Trophoblast cell (in vitro differentiated cells and primary cell): Measurements from ENCODE around the gene GPR21.

Source experiments
- DNase-seq, 2 donors: peaks; one replicate each; pipeline ENCODE4 v3.0.0-alpha.2; 2016
- H2AFZ ChIP-seq: 2 replicates; pipeline ENCODE4 v1.6.1; 2013; ENCODE audit warnings: low read length, moderate library complexity, mild to moderate bottlenecking; ENCODE audit not compliant: insufficient read depth, poor library complexity
- H2AK5ac ChIP-seq: 2 replicates; pipeline ENCODE4 v1.6.1; 2013; ENCODE audit warnings: mild to moderate bottlenecking, low read length
- H2BK120ac ChIP-seq: 2 replicates; pipeline ENCODE4 v1.6.1; 2013; ENCODE audit warnings: low read length, mild to moderate bottlenecking, moderate library complexity; ENCODE audit not compliant: insufficient read depth, poor library complexity
- H2BK12ac ChIP-seq: 2 replicates; pipeline ENCODE4 v1.6.1; 2013; ENCODE audit warnings: mild to moderate bottlenecking, low read length, moderate library complexity
- H2BK5ac ChIP-seq: 2 replicates; pipeline ENCODE4 v1.6.1; 2013; ENCODE audit warnings: low read length, low read depth, moderate library complexity, mild to moderate bottlenecking; ENCODE audit not compliant: poor library complexity
- H3K14ac ChIP-seq: 2 replicates; pipeline ENCODE4 v1.6.1; 2013; ENCODE audit warnings: mild to moderate bottlenecking, low read length
- H3K18ac ChIP-seq: 2 replicates; pipeline ENCODE4 v1.6.1; 2013; ENCODE audit warnings: mild to moderate bottlenecking, low read length
- H3K23ac ChIP-seq: 2 replicates; pipeline ENCODE4 v1.6.1; 2013; ENCODE audit warnings: low read length
- H3K27ac ChIP-seq: 2 replicates; pipeline ENCODE4 v1.5.1; 2013; ENCODE audit warnings: low read depth, mild to moderate bottlenecking, inconsistent platforms, low read length, moderate library complexity
- H3K27me3 ChIP-seq: 2 replicates; pipeline ENCODE4 v1.6.1; 2013; ENCODE audit warnings: inconsistent platforms, mild to moderate bottlenecking, low read length, moderate library complexity; ENCODE audit not compliant: insufficient read depth
- H3K36me3 ChIP-seq, 2 experiments: 1 replicate in 1 of 2; 2 replicates in 1 of 2; pipeline ENCODE4 v1.6.1; 2013; ENCODE audit warnings: low read length in 2 of 2, mild to moderate bottlenecking in 2 of 2, moderate library complexity in 1 of 2; ENCODE audit not compliant: insufficient read depth in 2 of 2, control insufficient read depth in 1 of 2
- H3K4ac ChIP-seq: 2 replicates; pipeline ENCODE4 v1.6.1; 2013; ENCODE audit warnings: low read depth, mild to moderate bottlenecking, low read length, moderate library complexity
- H3K4me1 ChIP-seq, 2 experiments: 1 replicate in 1 of 2; 2 replicates in 1 of 2; pipeline ENCODE4 v1.6.1; 2013; ENCODE audit warnings: low read length in 2 of 2, mild to moderate bottlenecking in 2 of 2, moderate library complexity in 1 of 2; ENCODE audit not compliant: insufficient read depth in 2 of 2, control insufficient read depth in 1 of 2
- H3K4me2 ChIP-seq: 2 replicates; pipeline ENCODE4 v1.6.1; 2013; ENCODE audit warnings: inconsistent platforms, mild to moderate bottlenecking, low read length, moderate library complexity
- H3K4me3 ChIP-seq: 2 replicates; pipeline ENCODE4 v1.5.1; 2013; ENCODE audit warnings: mild to moderate bottlenecking, low read depth, low read length, inconsistent platforms
- H3K79me1 ChIP-seq: one replicate; pipeline ENCODE4 v1.6.1; 2013; ENCODE audit warnings: low read length
- H3K79me2 ChIP-seq: 2 replicates; pipeline ENCODE4 v1.6.1; 2013; ENCODE audit warnings: low read length, mild to moderate bottlenecking; ENCODE audit not compliant: control insufficient read depth, insufficient read depth, poor library complexity
- H3K9ac ChIP-seq: 2 replicates; pipeline ENCODE4 v1.6.1; 2013; ENCODE audit warnings: mild to moderate bottlenecking, low read length
- H3K9me3 ChIP-seq: 2 replicates; pipeline ENCODE4 v1.6.1; 2013; ENCODE audit warnings: low read depth, mild to moderate bottlenecking, control low read depth, inconsistent platforms, low read length; ENCODE audit not compliant: insufficient read depth
- H4K12ac ChIP-seq: 2 replicates; pipeline ENCODE4 v1.6.1; 2013; ENCODE audit warnings: low read depth, mild to moderate bottlenecking, low read length, moderate library complexity
- H4K8ac ChIP-seq: 2 replicates; pipeline ENCODE4 v1.6.1; 2013; ENCODE audit warnings: low read depth, mild to moderate bottlenecking, low read length, moderate library complexity
- H4K91ac ChIP-seq: one replicate; pipeline ENCODE4 v1.6.1; 2013; ENCODE audit warnings: low read depth, mild to moderate bottlenecking, low read length, moderate library complexity
- WGBS: extraction: QIAGEN DNeasy Blood & Tissue Kit; methylation state at CpG from one replicate; pipeline ENCODE4 v1.1.7; 2013; ENCODE audit warnings: missing lambda C conversion rate; ENCODE audit not compliant: insufficient read length, insufficient coverage; ENCODE audit errors: extremely low coverage; 5-methylcytosine and 5-hydroxymethylcytosine counted together

The GPR21 gene

DNA sequence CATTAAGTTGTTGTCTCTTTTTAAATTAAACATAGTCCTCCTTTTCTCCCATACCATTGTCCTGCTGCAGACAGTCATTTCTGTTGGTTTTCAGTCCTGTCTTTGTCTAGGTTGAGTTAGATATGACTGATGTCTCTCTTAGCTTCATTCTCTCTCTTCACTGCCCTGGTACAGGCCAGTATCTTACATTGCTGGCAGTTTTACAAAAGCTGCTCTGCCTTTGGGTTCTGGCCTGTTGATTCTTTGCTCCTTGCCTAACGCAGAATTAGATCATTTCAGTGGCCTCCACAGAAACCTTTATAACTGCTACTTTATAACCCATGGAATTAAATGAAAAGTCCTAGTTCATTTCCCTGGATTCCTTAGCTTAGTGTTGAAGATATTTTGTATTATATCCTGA, 33.7 kb downstream of the GPR21 start:
- H4K91ac ChIP-seq, result no peak overlapping the region
- H3K4ac ChIP-seq, result no peak overlapping the region
- no peak overlapping the region for H2AFZ ChIP-seq
- H3K79me1 ChIP-seq, result no peaks in the 10 kb centered on the region
- no peaks in the 10 kb centered on the region for H3K9me3 ChIP-seq
- peaks cover 5 to 8% of the 10 kb centered on the region in 2 experiments for H3K36me3 ChIP-seq
- no peak overlapping the region for H2BK5ac ChIP-seq
- no peak for DNase-seq
- no peaks in the 10 kb centered on the region for H3K27me3 ChIP-seq
- no peak overlapping the region for H3K23ac ChIP-seq
- H3K18ac ChIP-seq, result no peak overlapping the region
- H2BK12ac ChIP-seq, result no peak overlapping the region
- H4K12ac ChIP-seq, result no peak overlapping the region
- H3K79me2 ChIP-seq, result peaks cover 2% of the 10 kb centered on the region
- WGBS, result no CpG with 5 or more reads among the region's 1 CpG
- H2BK120ac ChIP-seq, result no peak overlapping the region
- H3K4me2 ChIP-seq, result no peak overlapping the region
- no peak overlapping the region for H2AK5ac ChIP-seq
- no peak overlapping the region for H3K14ac ChIP-seq
- H3K9ac ChIP-seq, result no peak overlapping the region
- no peak overlapping the region for H3K27ac ChIP-seq
- H3K4me1 ChIP-seq, result no peaks in the 10 kb centered on the region
- no peak overlapping the region for H3K4me3 ChIP-seq
- H4K8ac ChIP-seq, result no peak overlapping the region

DNA sequence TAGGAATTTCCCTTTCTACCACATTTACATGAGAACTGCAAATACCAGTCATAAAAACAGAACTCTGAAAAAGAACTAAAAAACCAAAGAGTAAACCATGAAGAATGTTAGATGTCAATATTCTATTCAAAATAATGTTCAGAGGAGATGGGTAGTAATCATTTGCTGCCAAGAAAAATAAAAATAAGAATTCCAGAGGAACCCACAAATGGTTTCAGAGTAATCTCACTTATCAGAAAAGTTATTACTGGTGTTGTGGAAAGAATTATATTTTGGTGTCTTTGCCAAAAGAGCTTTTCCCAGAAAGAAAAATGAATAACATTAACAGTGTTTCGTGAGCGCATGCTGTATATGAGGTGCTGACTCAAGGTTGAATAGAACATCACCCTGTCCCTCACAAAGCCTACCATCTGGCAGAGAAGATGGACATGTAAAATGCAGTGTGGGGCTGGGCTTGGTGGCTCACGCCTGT, 35.6 kb downstream of the GPR21 start:
- no peak overlapping the region for H3K9ac ChIP-seq
- H3K4me1 ChIP-seq, result no peaks in the 10 kb centered on the region
- no peak overlapping the region for H3K14ac ChIP-seq
- no peak overlapping the region for H3K4me3 ChIP-seq
- no peak overlapping the region for H2AFZ ChIP-seq
- no CpG with 5 or more reads among the region's 3 CpGs for WGBS
- H3K9me3 ChIP-seq, result no peaks in the 10 kb centered on the region
- no peak for DNase-seq
- no peak overlapping the region for H2AK5ac ChIP-seq
- H3K4me2 ChIP-seq, result no peak overlapping the region
- no peak overlapping the region for H4K8ac ChIP-seq
- H3K4ac ChIP-seq, result no peak overlapping the region
- no peak overlapping the region for H3K23ac ChIP-seq
- no peak overlapping the region for H2BK120ac ChIP-seq
- no peak overlapping the region for H3K27ac ChIP-seq
- no peak overlapping the region for H4K91ac ChIP-seq
- no peak overlapping the region for H4K12ac ChIP-seq
- peaks cover 5 to 11% of the 10 kb centered on the region in 2 experiments for H3K36me3 ChIP-seq
- H2BK12ac ChIP-seq, result no peak overlapping the region
- no peaks in the 10 kb centered on the region for H3K79me2 ChIP-seq
- no peaks in the 10 kb centered on the region for H3K27me3 ChIP-seq
- H3K18ac ChIP-seq, result no peak overlapping the region
- no peak overlapping the region for H2BK5ac ChIP-seq
- no peaks in the 10 kb centered on the region for H3K79me1 ChIP-seq

DNA sequence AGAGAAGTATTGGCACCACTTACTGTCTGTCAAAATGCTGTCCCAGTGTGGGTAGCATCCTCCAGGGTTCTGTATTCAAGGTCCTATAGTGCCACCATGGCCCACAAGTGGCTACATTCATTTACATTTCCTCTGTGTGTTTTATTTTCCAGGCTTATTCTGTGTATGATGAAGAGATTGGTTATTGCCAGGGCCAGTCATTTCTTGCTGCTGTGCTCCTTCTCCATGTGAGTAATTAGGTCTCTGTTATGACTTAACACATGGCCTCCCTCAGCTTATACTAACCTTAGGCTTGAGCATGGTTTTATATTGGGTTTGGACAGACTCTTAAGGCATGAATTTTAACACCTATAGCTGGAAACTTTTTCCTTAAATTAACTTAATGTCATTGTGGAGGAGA, 36.7 kb downstream of the GPR21 start:
- no peak overlapping the region for H2BK5ac ChIP-seq
- no peak overlapping the region for H3K4ac ChIP-seq
- no peak for DNase-seq
- no peaks in the 10 kb centered on the region for H3K79me1 ChIP-seq
- H2AK5ac ChIP-seq, result no peak overlapping the region
- H3K79me2 ChIP-seq, result no peaks in the 10 kb centered on the region
- H3K4me3 ChIP-seq, result no peak overlapping the region
- H4K91ac ChIP-seq, result no peak overlapping the region
- H3K36me3 ChIP-seq, result peaks cover 5 to 13% of the 10 kb centered on the region in 2 experiments
- no peak overlapping the region for H3K23ac ChIP-seq
- no peak overlapping the region for H3K14ac ChIP-seq
- no peak overlapping the region for H2AFZ ChIP-seq
- H2BK12ac ChIP-seq, result no peak overlapping the region
- no peak overlapping the region for H3K4me2 ChIP-seq
- H4K8ac ChIP-seq, result no peak overlapping the region
- H2BK120ac ChIP-seq, result no peak overlapping the region
- no peaks in the 10 kb centered on the region for H3K9me3 ChIP-seq
- H3K18ac ChIP-seq, result no peak overlapping the region
- no peak overlapping the region for H4K12ac ChIP-seq
- H3K4me1 ChIP-seq, result peaks cover 0 to 2% of the 10 kb centered on the region in 2 experiments
- no peak overlapping the region for H3K27ac ChIP-seq
- H3K27me3 ChIP-seq, result no peaks in the 10 kb centered on the region
- H3K9ac ChIP-seq, result no peak overlapping the region

DNA sequence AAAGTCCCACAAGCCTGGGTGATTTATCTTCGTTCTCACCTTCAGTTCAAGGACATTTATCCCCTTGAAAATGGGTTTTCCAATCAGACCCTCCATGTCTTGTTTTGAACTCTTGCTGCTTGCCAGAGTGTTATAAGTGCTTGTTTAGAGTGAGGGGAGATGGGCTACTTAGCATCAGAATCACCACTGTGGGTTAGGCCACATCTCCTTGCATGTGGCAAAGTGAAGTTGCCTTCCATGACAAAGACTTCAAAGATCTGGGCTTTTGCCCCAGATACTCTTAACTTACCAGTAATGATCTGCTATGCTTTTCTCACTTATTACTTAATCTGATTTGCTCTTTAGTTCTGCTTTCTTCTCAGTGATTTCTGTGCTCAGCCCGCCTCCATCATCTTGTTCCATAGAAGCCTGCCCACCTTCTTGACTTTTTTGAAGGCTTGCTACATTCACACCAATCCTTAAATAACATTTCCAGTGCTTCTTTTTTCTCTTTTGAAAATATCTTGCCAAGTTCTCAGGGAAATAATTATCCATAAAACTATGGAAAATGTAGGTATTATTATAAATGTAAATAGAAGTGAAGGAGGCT, 39.0 kb downstream of the GPR21 start:
- H2AFZ ChIP-seq, result no peak overlapping the region
- no peaks in the 10 kb centered on the region for H3K79me1 ChIP-seq
- no peak overlapping the region for H2BK120ac ChIP-seq
- H3K4ac ChIP-seq, result no peak overlapping the region
- peaks cover 5 to 14% of the 10 kb centered on the region in 2 experiments for H3K36me3 ChIP-seq
- H4K91ac ChIP-seq, result no peak overlapping the region
- no peak overlapping the region for H3K23ac ChIP-seq
- no peak overlapping the region for H2AK5ac ChIP-seq
- no peak overlapping the region for H3K4me3 ChIP-seq
- no peak overlapping the region for H3K9ac ChIP-seq
- no peaks in the 10 kb centered on the region for H3K9me3 ChIP-seq
- DNase-seq, result no peak
- H3K4me1 ChIP-seq, result peaks cover 0 to 2% of the 10 kb centered on the region in 2 experiments
- H3K79me2 ChIP-seq, result no peaks in the 10 kb centered on the region
- no peak overlapping the region for H4K8ac ChIP-seq
- H3K4me2 ChIP-seq, result no peak overlapping the region
- H3K27me3 ChIP-seq, result no peaks in the 10 kb centered on the region
- no peak overlapping the region for H3K18ac ChIP-seq
- no peak overlapping the region for H4K12ac ChIP-seq
- no peak overlapping the region for H3K14ac ChIP-seq
- H3K27ac ChIP-seq, result no peak overlapping the region
- no CpG with 5 or more reads among the region's 2 CpGs for WGBS
- H2BK12ac ChIP-seq, result no peak overlapping the region
- H2BK5ac ChIP-seq, result no peak overlapping the region
